ENCODE results near the gene NKD2. TPM values are rescaled to one million over a fixed set of nuclear protein-coding genes. Genes with fewer than 3 reads are reported as not detected.
"Not testable (repeated sequence)": the region's sequence is repeated elsewhere in the genome, so short reads cannot be mapped to it uniquely, and the experiment has no call there.

Gene NKD2
- total RNA-seq, 1 donor from 2014 or later: 41.7 TPM

GRCh38 chr5:969408-969839 is 39.2 kb upstream of the NKD2 start:
- H3K36me3 Mint-ChIP-seq (ENCODE audit: unreplicated experiment): peaks cover 9% of the 10 kb centered on the region
- peaks cover 6% of the 10 kb centered on the region for H3K9me3 Mint-ChIP-seq (ENCODE audit: unreplicated experiment)
- H3K27ac Mint-ChIP-seq (ENCODE audit: unreplicated experiment): peak overlapping the region; percentile 78
- no peak for DNase-seq
- TF ChIP-seq CTCF (IDR thresholded peaks at IDR 0.05; ENCODE audit: partially characterized antibody, unreplicated experiment): no peak
- H3K4me3 Mint-ChIP-seq (ENCODE audit: unreplicated experiment): peak overlapping the region; percentile 10
- peaks cover 10% of the 10 kb centered on the region for H3K27me3 Mint-ChIP-seq (ENCODE audit: unreplicated experiment)
- peaks cover 24% of the 10 kb centered on the region for H3K4me1 Mint-ChIP-seq (ENCODE audit: low read depth, unreplicated experiment)

GRCh38 chr5:972575-972974 is 36.0 kb upstream of the NKD2 start:
- not testable (repeated sequence) for H3K4me3 Mint-ChIP-seq (ENCODE audit: unreplicated experiment); H3K9me3 Mint-ChIP-seq (ENCODE audit: unreplicated experiment)

GRCh38 chr5:976849-977751 is 31.5 kb upstream of the NKD2 start:
- TF ChIP-seq CTCF (IDR thresholded peaks at IDR 0.05; ENCODE audit: partially characterized antibody, unreplicated experiment): no peak
- DNase-seq: no peak
- H3K27ac Mint-ChIP-seq (ENCODE audit: unreplicated experiment): no peak overlapping the region
- H3K27me3 Mint-ChIP-seq (ENCODE audit: unreplicated experiment): peaks cover 7% of the 10 kb centered on the region
- H3K4me1 Mint-ChIP-seq (ENCODE audit: low read depth, unreplicated experiment): peaks cover 11% of the 10 kb centered on the region
- peaks cover 6% of the 10 kb centered on the region for H3K9me3 Mint-ChIP-seq (ENCODE audit: unreplicated experiment)
- no peaks in the 10 kb centered on the region for H3K36me3 Mint-ChIP-seq (ENCODE audit: unreplicated experiment)
- no peak overlapping the region for H3K4me3 Mint-ChIP-seq (ENCODE audit: unreplicated experiment)

More at GRCh38 chr5:972575-972974, 36.0 kb upstream of the NKD2 start:
- not testable (repeated sequence) for H3K27me3 Mint-ChIP-seq (ENCODE audit: unreplicated experiment); DNase-seq; H3K36me3 Mint-ChIP-seq (ENCODE audit: unreplicated experiment); H3K27ac Mint-ChIP-seq (ENCODE audit: unreplicated experiment)
- peaks cover 19% of the 10 kb centered on the region for H3K4me1 Mint-ChIP-seq (ENCODE audit: low read depth, unreplicated experiment)

- Mint-ChIP-seq H3K27me3 (ENCODE audit: unreplicated experiment) (peaks cover 3% of the 10 kb centered on the region), H3K27ac (ENCODE audit: unreplicated experiment) (no peak overlapping the region), H3K4me1 (ENCODE audit: low read depth, unreplicated experiment) (peaks cover 11% of the 10 kb centered on the region), H3K9me3 (ENCODE audit: unreplicated experiment) (peaks cover 6% of the 10 kb centered on the region), H3K36me3 (ENCODE audit: unreplicated experiment) (no peaks in the 10 kb centered on the region), H3K4me3 (ENCODE audit: unreplicated experiment) (no peak overlapping the region)
- DNase-seq: no peak
- TF ChIP-seq CTCF (IDR thresholded peaks at IDR 0.05; ENCODE audit: partially characterized antibody, unreplicated experiment): no peak
Observed at GRCh38 chr5:978054-978453, 30.5 kb upstream of the NKD2 start.

- Mint-ChIP-seq H3K27ac (ENCODE audit: unreplicated experiment) (peak overlapping the region; percentile 17), H3K4me3 (ENCODE audit: unreplicated experiment) (peak overlapping the region; percentile 3), H3K9me3 (ENCODE audit: unreplicated experiment) (peaks cover 6% of the 10 kb centered on the region), H3K27me3 (ENCODE audit: unreplicated experiment) (peaks cover 3% of the 10 kb centered on the region), H3K36me3 (ENCODE audit: unreplicated experiment) (peaks cover 3% of the 10 kb centered on the region), H3K4me1 (ENCODE audit: low read depth, unreplicated experiment) (peaks cover 11% of the 10 kb centered on the region)
- no peak for DNase-seq
- no peak for TF ChIP-seq CTCF (IDR thresholded peaks at IDR 0.05; ENCODE audit: partially characterized antibody, unreplicated experiment)
Observed at GRCh38 chr5:978693-979092, 29.9 kb upstream of the NKD2 start.
